Astrocyte of the spinal cord (primary cell): ENCODE measurements around the gene ZBTB20.

Experiments
- DNase-seq: peaks from one replicate; pipeline ENCODE4 v3.0.0; 2011; ENCODE audit warnings: low read depth, low spot score
- H3K4me3 ChIP-seq: 2 replicates; pipeline ENCODE4 v1.5.1; 2011; ENCODE audit warnings: low read depth, mild to moderate bottlenecking, low read length, moderate library complexity
- in situ Hi-C: cut with HindIII; loops from 2 replicates; pipeline ENCODE4 v1.10.0; 2017; ENCODE audit warnings: low sequenced_read_pairs
- TF ChIP-seq, protein P1 (sequence below): IDR thresholded peaks from 2 replicates; pipeline ENCODE4 v1.5.1; 2012; ENCODE audit warnings: low read depth, mild to moderate bottlenecking, low read length, inconsistent platforms

The ZBTB20 gene

DNA sequence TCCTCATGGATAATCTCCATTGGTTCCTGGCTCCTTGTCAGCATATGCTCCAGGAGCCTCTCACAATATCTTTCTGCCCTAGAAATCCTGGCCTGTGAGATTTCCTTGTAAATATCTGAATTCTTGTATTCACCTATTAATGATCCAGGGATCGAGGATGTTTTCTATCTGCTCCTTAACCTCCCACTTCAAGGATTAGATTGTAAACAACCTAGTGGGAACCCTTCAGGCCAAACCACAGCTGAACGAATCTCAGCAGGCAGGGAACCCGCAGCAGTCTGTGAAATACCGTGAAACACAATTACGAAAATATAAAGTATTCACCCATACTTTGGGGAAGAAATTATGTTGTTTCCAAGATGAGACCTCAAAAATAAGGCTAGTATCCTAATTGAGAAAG lies 637.3 kb downstream of the ZBTB20 start:
- TF ChIP-seq, protein P1, sequence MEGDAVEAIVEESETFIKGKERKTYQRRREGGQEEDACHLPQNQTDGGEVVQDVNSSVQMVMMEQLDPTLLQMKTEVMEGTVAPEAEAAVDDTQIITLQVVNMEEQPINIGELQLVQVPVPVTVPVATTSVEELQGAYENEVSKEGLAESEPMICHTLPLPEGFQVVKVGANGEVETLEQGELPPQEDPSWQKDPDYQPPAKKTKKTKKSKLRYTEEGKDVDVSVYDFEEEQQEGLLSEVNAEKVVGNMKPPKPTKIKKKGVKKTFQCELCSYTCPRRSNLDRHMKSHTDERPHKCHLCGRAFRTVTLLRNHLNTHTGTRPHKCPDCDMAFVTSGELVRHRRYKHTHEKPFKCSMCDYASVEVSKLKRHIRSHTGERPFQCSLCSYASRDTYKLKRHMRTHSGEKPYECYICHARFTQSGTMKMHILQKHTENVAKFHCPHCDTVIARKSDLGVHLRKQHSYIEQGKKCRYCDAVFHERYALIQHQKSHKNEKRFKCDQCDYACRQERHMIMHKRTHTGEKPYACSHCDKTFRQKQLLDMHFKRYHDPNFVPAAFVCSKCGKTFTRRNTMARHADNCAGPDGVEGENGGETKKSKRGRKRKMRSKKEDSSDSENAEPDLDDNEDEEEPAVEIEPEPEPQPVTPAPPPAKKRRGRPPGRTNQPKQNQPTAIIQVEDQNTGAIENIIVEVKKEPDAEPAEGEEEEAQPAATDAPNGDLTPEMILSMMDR, result no peak
- peak; percentile 29 for DNase-seq
- in situ Hi-C loops, result no loop called here
- no peak overlapping the region for H3K4me3 ChIP-seq

DNA sequence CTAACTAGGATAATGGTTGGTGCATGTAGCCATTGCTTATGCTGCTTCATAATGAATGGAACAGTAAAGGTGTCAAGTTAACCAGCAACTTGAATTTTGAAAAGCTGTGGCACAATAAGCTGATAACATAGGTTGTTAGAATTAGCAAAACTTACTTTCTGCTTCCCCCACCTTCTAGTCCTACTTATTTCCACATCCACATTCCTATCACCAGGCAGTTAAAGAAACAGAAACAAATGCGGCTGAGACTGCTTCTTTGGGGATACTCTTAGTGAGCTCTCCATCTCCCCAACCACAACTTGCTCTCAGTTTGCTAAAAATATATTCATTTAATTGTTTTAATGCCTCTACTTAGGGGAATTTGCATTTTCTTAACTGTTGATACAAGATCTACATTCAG lies 638.1 kb downstream of the ZBTB20 start:
- in situ Hi-C loops, result no loop called here
- TF ChIP-seq, protein P1, result no peak
- DNase-seq, result no peak
- no peak overlapping the region for H3K4me3 ChIP-seq

DNA sequence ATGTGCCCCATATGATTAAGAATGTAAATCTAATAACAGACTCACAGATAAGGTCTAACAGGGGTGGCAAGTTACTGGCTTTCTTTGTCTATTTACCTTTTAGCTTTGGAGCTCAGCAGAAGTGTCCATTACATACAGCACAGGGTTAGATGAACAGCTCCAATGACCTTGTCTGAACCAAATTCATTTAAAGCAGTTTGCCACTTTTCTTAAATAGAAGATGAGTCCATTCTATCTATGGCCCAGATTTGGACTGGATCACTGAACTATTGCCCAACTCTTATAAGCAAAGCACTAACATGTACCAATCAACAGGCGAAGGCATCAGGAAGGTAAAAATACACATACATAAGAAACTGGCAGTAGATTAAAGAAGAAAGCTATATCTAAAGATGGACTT lies 638.9 kb downstream of the ZBTB20 start:
- no peak for DNase-seq
- in situ Hi-C loops, result no loop called here
- no peak overlapping the region for H3K4me3 ChIP-seq
- TF ChIP-seq, protein P1, result no peak

DNA sequence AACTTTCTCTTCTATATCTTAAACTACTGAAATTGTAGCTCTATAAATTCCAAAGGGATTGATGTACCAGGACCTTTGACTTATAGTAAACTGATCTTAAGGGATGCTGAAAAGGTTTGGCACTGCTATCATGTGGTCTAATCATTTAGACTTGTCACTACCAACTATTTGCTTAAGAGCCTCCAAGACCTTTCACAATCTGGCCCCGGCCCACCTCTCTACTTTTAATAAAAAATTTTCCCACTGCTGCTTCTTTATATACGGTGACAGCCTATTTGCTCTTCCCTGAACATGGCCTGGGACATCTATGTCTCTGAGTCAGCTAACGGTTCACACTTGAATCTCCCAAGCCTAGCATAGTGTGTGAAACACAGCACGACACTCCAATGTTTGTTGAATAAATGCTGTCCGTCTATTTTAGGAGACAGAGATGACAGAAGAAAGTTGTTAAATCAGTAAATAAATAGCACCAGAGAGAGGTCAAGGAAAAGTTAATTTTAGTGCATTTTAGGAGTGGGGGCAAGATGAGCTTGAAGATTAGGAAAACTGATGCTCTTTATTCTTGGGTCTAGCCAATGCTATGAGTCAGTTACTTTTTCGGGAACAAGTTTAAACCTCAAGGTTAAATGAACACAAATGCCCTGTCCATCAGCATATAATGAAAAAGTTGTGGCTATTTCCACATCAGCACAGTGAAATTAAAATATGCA lies 640.3 kb downstream of the ZBTB20 start:
- DNase-seq, result peak; percentile 66
- TF ChIP-seq, protein P1, result no peak
- no peak overlapping the region for H3K4me3 ChIP-seq
- in situ Hi-C loops, result no loop called here

DNA sequence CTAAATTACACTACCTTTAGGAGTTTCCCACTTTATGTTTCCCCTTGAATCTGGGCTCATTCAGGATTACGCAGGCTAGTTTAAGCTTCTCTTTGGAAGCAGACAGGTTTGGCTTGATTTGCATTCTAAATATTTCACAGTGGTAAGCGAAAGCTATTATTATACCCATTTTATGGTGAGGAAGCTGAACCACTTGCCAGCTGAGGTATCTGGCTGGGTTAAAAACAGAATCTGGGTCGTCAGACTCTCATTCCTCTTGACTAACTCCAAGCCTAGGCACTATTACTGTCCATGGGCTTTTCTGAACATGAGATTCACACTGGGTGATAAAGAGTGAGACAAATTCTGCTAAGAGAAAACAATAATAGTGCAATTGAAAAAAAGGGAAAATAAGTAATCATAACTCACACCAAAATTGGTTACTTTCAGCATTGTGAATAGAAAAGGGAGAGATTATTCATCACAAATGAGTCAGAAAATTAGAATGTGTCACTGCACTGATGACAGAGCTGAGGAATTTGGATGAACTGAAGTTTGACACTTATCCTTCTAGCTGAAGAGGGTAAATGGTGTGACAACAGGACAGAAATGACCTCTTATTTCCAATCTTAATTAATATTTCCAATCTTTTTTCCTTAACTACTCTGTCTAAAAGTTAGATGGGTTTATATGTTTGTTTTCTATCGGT lies 642.0 kb downstream of the ZBTB20 start:
- no peak for DNase-seq
- TF ChIP-seq, protein P1, result no peak
- in situ Hi-C loops, result no loop called here
- H3K4me3 ChIP-seq, result no peak overlapping the region

DNA sequence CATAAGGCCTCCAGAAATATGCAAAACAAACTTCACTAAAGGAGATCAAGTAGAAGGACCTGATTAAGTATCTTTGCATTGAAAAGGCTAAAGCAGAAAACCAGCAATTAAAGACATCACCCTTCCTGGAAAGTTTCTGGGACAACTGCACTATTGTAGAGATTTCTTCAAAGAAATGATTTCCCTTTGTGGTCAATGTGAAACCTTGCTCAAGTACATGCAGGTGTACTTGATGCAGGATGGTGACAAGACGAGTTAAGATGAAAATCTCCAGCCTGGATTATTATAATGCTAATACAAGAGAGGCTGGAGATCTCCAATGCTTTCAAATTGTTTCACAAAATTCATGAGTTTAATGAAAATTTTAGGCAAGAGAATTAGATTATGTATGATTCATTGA lies 644.9 kb downstream of the ZBTB20 start:
- H3K4me3 ChIP-seq, result no peak overlapping the region
- no peak for DNase-seq
- in situ Hi-C loops, result no loop called here
- TF ChIP-seq, protein P1, result no peak
